ENCODE data around the gene PCDHA7. TPM values are rescaled to one million over a fixed set of nuclear protein-coding genes. Genes with fewer than 3 reads are reported as not detected.
"Not testable (repeated sequence)": the region's sequence is repeated elsewhere in the genome, so short reads cannot be mapped to it uniquely, and the experiment has no call there.

Gene PCDHA7
- total RNA-seq, 2 experiments from 2014 or later, result not detected

DNA sequence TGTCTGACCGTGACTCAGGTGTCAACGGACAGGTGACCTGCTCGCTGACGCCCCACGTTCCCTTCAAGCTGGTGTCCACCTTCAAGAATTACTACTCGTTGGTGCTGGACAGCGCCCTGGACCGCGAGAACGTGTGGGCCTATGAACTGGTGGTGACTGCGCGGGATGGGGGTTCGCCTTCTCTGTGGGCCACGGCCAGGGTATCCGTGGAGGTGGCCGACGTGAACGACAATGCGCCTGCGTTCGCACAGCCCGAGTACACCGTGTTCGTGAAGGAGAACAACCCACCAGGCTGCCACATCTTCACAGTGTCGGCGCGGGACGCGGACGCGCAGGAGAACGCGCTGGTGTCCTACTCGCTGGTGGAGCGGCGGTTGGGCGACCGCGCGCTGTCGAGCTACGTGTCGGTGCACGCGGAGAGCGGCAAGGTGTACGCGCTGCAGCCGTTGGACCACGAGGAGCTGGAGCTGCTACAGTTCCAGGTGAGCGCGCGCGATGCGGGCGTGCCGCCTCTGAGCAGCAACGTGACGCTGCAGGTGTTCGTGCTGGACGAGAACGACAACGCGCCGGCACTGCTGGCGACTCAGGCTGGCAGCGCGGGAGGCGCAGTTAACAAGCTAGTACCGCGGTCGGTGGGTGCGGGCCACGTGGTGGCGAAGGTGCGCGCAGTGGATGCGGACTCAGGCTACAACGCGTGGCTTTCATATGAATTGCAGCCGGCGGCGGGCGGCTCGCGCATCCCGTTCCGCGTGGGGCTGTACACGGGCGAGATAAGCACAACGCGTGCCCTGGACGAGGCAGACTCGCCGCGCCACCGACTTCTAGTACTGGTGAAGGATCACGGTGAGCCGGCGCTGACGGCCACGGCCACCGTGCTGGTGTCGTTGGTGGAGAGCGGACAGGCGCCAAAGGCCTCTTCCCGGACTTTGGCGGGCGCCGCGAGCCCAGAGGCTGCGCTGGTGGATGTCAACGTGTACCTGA, 36.4 kb downstream of the PCDHA7 start:
- DNase-seq, result no peak
- H3K4me3 Mint-ChIP-seq, result no peak overlapping the region
- no peak overlapping the region for H3K27ac Mint-ChIP-seq
- H3K9me3 Mint-ChIP-seq, result peaks cover 14% of the 10 kb centered on the region
- H3K4me1 Mint-ChIP-seq, result no peaks in the 10 kb centered on the region
- H3K27me3 Mint-ChIP-seq, result peaks cover 51% of the 10 kb centered on the region
- H3K36me3 Mint-ChIP-seq, result peaks cover 7% of the 10 kb centered on the region

GRCh38 chr5:140875085-140876065, 41.3 kb downstream of the PCDHA7 start, which contains the start of gene PCDHA12:
TSS of gene PCDHA12 (plus strand) at chr5:140875308. CDS start at chr5:140875473, 165 bp downstream.
- H3K9me3 Mint-ChIP-seq, result peaks cover 12% of the 10 kb centered on the region
- H3K27me3 Mint-ChIP-seq, result peaks cover 51% of the 10 kb centered on the region
- H3K36me3 Mint-ChIP-seq, result peaks cover 9% of the 10 kb centered on the region
- no peak within 1 kb of the TSS for H3K27ac Mint-ChIP-seq
- DNase-seq, result no peak
- H3K4me1 Mint-ChIP-seq, result no peaks in the 10 kb centered on the region
- no peak within 1 kb of the TSS for H3K4me3 Mint-ChIP-seq

- H3K36me3 Mint-ChIP-seq, H3K27ac Mint-ChIP-seq, H3K4me1 Mint-ChIP-seq, DNase-seq, H3K4me3 Mint-ChIP-seq: not testable (repeated sequence)
- H3K9me3 Mint-ChIP-seq, result peaks cover 15% of the 10 kb centered on the region
- H3K27me3 Mint-ChIP-seq, result peaks cover 61% of the 10 kb centered on the region
Observed at GRCh38 chr5:140876541-140877261, 42.6 kb downstream of the PCDHA7 start.

DNA sequence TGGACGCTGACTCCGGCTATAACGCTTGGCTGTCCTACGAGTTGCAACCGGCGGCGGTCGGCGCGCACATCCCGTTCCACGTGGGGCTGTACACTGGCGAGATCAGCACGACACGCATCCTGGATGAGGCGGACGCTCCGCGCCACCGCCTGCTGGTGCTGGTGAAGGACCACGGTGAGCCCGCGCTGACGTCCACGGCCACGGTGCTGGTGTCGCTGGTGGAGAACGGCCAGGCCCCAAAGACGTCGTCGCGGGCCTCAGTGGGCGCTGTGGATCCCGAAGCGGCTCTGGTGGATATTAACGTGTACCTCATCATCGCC, 43.2 kb downstream of the PCDHA7 start:
- H3K9me3 Mint-ChIP-seq, result peaks cover 16% of the 10 kb centered on the region
- peaks cover 9% of the 10 kb centered on the region for H3K36me3 Mint-ChIP-seq
- peaks cover 3% of the 10 kb centered on the region for H3K4me1 Mint-ChIP-seq
- no peak overlapping the region for H3K4me3 Mint-ChIP-seq
- no peak for DNase-seq
- H3K27me3 Mint-ChIP-seq, result peaks cover 61% of the 10 kb centered on the region
- no peak overlapping the region for H3K27ac Mint-ChIP-seq

DNA sequence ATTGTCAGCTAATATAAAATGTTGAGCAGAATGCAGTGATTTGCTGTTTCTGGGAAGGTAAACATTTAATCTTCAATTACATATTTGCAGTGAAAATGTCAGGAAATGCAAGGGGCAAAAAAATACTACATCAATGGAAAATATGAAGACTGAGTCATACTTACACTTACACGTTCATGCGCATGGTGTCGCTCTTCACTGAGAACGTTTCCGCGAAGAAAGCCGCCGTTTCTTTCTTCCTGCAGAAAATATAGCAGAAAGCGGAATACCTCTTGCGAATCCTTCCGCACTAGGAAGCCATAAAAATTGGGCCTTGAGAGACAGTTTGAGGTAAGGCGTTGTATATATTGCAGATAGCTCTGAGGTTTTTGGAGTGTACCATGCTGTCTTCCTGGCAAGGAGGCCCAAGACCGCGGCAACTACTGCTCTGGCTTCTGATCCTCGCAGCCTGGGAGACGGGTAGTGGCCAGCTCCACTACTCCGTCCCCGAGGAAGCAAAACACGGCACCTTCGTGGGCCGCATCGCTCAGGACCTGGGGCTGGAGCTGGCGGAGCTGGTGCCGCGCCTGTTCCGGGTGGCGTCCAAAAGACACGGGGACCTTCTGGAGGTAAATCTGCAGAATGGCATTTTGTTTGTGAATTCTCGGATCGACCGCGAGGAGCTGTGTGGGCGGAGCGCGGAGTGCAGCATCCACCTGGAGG, 48.0 kb downstream of the PCDHA7 start, which contains the start of gene PCDHA13:
Gene PCDHA13, plus strand, starts transcription at position 236 of the 702 bp plus-strand sequence. Its CDS starts 145 bp downstream, at position 381.
- H3K27me3 Mint-ChIP-seq, result peaks cover 42% of the 10 kb centered on the region
- H3K36me3 Mint-ChIP-seq, result peaks cover 4% of the 10 kb centered on the region
- H3K27ac Mint-ChIP-seq, result no peak within 1 kb of the TSS
- H3K4me1 Mint-ChIP-seq, result peaks cover 3% of the 10 kb centered on the region
- no peak for DNase-seq
- no peak within 1 kb of the TSS for H3K4me3 Mint-ChIP-seq
- peaks cover 8% of the 10 kb centered on the region for H3K9me3 Mint-ChIP-seq

GRCh38 chr5:140882591-140882899, 48.5 kb downstream of the PCDHA7 start:
- peaks cover 12% of the 10 kb centered on the region for H3K9me3 Mint-ChIP-seq
- H3K4me3 Mint-ChIP-seq, result no peak overlapping the region
- DNase-seq, result no peak
- H3K36me3 Mint-ChIP-seq, result peaks cover 6% of the 10 kb centered on the region
- peaks cover 3% of the 10 kb centered on the region for H3K4me1 Mint-ChIP-seq
- no peak overlapping the region for H3K27ac Mint-ChIP-seq
- peaks cover 42% of the 10 kb centered on the region for H3K27me3 Mint-ChIP-seq

DNA sequence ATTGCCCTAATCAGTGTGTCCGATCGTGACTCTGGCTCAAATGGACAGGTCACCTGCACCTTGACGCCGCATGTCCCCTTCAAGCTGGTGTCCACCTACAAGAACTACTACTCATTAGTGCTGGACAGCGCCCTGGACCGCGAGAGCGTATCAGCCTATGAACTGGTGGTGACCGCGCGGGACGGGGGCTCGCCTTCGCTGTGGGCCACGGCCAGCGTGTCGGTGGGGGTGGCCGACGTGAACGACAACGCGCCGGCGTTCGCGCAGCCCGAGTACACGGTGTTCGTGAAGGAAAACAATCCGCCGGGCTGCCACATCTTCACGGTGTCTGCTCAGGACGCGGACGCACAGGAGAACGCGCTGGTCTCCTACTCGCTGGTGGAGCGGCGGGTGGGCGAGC, 49.3 kb downstream of the PCDHA7 start:
- peaks cover 18% of the 10 kb centered on the region for H3K9me3 Mint-ChIP-seq
- peaks cover 3% of the 10 kb centered on the region for H3K4me1 Mint-ChIP-seq
- peaks cover 7% of the 10 kb centered on the region for H3K36me3 Mint-ChIP-seq
- H3K27ac Mint-ChIP-seq, result no peak overlapping the region
- no peak overlapping the region for H3K4me3 Mint-ChIP-seq
- DNase-seq, result no peak
- peaks cover 42% of the 10 kb centered on the region for H3K27me3 Mint-ChIP-seq

DNA sequence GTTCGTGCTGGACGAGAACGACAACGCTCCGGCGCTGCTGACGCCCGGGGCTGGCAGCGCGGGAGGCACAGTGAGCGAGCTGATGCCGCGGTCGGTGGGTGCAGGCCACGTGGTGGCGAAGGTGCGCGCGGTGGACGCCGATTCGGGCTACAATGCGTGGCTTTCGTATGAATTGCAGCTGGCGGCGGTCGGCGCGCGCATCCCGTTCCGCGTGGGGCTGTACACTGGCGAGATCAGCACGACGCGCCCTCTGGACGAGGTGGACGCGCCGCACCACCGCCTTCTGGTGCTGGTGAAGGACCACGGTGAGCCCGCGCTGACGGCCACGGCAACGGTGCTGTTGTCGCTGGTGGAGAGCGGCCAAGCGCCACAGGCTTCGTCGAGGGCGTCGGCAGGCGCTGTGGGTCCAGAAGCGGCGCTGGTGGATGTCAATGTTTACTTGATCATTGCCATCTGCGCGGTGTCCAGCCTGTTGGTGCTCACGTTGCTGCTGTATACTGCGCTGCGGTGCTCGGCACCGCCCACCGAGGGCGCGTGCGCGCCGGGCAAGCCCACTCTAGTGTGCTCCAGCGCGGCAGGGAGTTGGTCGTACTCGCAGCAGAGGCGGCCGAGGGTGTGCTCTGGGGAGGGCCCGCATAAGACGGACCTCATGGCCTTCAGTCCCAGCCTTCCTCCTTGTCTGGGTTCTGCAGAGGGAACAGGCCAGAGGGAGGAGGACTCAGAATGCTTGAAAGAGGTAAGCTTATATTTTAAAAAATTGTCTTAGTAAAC, 50.0 kb downstream of the PCDHA7 start:
- DNase-seq, result no peak
- H3K4me3 Mint-ChIP-seq, result no peak overlapping the region
- H3K27me3 Mint-ChIP-seq, result peaks cover 39% of the 10 kb centered on the region
- H3K4me1 Mint-ChIP-seq, result peaks cover 3% of the 10 kb centered on the region
- peaks cover 18% of the 10 kb centered on the region for H3K9me3 Mint-ChIP-seq
- H3K27ac Mint-ChIP-seq, result no peak overlapping the region
- peaks cover 7% of the 10 kb centered on the region for H3K36me3 Mint-ChIP-seq

Other genes starting within 250 kb of the PCDHA7 start
- under 1 TPM; 0.42 to 0.58 TPM for gene CD14, start 201.1 kb upstream of the PCDHA7 start, total RNA-seq
- 10 to 100 TPM; 34.4 to 37.4 TPM for gene TMCO6, start 194.8 kb upstream of the PCDHA7 start, total RNA-seq
- 10 to 100 TPM; 64.2 to 69.4 TPM for gene NDUFA2, start 186.6 kb upstream of the PCDHA7 start, total RNA-seq
- gene IK, start 186.4 kb upstream of the PCDHA7 start, total RNA-seq, result 10 to 100 TPM; 94.3 to 95.3 TPM
- gene WDR55, start 169.4 kb upstream of the PCDHA7 start, total RNA-seq, result 10 to 100 TPM; 37.5 to 38.9 TPM
- 1 to 10 TPM; 2.7 to 3.7 TPM for gene DND1, start 160.7 kb upstream of the PCDHA7 start, total RNA-seq
- 100 to 1,000 TPM in 1 of 2 experiments, 10 to 100 TPM in 1; 95.2 to 104 TPM for gene HARS1, start 142.9 kb upstream of the PCDHA7 start, total RNA-seq
- 10 to 100 TPM; 23.6 to 24.0 TPM for gene HARS2, start 142.8 kb upstream of the PCDHA7 start, total RNA-seq
- 10 to 100 TPM; 64.8 to 67.2 TPM for gene ZMAT2, start 133.8 kb upstream of the PCDHA7 start, total RNA-seq
- not detected for gene PCDHA1, start 48.1 kb upstream of the PCDHA7 start, total RNA-seq
- gene PCDHA2, start 39.4 kb upstream of the PCDHA7 start, total RNA-seq, result not detected
- gene PCDHA3, start 33.2 kb upstream of the PCDHA7 start, total RNA-seq, result not detected
- not detected for gene PCDHA4, start 27.2 kb upstream of the PCDHA7 start, total RNA-seq
- gene PCDHA5, start 12.7 kb upstream of the PCDHA7 start, total RNA-seq, result not detected
- not detected for gene PCDHA6, start 6.3 kb upstream of the PCDHA7 start, total RNA-seq
- not detected for gene PCDHA8, start 6.9 kb downstream of the PCDHA7 start, total RNA-seq
- not detected for gene PCDHA9, start 14.1 kb downstream of the PCDHA7 start, total RNA-seq
- not detected for gene PCDHA10, start 21.6 kb downstream of the PCDHA7 start, total RNA-seq
- gene PCDHA11, start 34.7 kb downstream of the PCDHA7 start, total RNA-seq, result not detected
- gene PCDHA12, start 41.0 kb downstream of the PCDHA7 start, total RNA-seq, result not detected
- not detected for gene PCDHA13, start 47.9 kb downstream of the PCDHA7 start, total RNA-seq
- gene PCDHAC1, start 92.0 kb downstream of the PCDHA7 start, total RNA-seq, result not detected
- gene PCDHAC2, start 132.2 kb downstream of the PCDHA7 start, total RNA-seq, result not detected
- not detected for gene PCDHB1, start 217.1 kb downstream of the PCDHA7 start, total RNA-seq

All from activated naive CD8-positive, alpha-beta T cell treated with anti-CD3 and anti-CD28 coated beads for 36 hours (primary cell).